ENCODE results near the gene C1QTNF9.

GRCh38 chr13:24267274-24267673 lies 42.1 kb upstream of the C1QTNF9 start:
- no peak for TF ChIP-seq CTCF (IDR thresholded peaks at IDR 0.05 in 2 of 3, conservative IDR thresholded peaks at IDR 0.05 in 1 of 3; ENCODE audit: borderline replicate concordance in 1 of 3, insufficient read depth in 1 of 3, low read depth in 2 of 3, low read length in 2 of 3)
- TF ChIP-seq POLR2A (IDR thresholded peaks at IDR 0.05; ENCODE audit: borderline replicate concordance, extremely low read depth, insufficient read depth, insufficient read length) = no peak
- TF ChIP-seq ZNF274 (IDR thresholded peaks at IDR 0.05; ENCODE audit: low read depth, low read length) = no peak
- no peak for TF ChIP-seq POLR2AphosphoS5 (IDR thresholded peaks at IDR 0.05; ENCODE audit: low read depth, low read length)
- TF ChIP-seq CEBPB (IDR thresholded peaks at IDR 0.05; ENCODE audit: low read depth) = no peak
- TF ChIP-seq, protein P1, sequence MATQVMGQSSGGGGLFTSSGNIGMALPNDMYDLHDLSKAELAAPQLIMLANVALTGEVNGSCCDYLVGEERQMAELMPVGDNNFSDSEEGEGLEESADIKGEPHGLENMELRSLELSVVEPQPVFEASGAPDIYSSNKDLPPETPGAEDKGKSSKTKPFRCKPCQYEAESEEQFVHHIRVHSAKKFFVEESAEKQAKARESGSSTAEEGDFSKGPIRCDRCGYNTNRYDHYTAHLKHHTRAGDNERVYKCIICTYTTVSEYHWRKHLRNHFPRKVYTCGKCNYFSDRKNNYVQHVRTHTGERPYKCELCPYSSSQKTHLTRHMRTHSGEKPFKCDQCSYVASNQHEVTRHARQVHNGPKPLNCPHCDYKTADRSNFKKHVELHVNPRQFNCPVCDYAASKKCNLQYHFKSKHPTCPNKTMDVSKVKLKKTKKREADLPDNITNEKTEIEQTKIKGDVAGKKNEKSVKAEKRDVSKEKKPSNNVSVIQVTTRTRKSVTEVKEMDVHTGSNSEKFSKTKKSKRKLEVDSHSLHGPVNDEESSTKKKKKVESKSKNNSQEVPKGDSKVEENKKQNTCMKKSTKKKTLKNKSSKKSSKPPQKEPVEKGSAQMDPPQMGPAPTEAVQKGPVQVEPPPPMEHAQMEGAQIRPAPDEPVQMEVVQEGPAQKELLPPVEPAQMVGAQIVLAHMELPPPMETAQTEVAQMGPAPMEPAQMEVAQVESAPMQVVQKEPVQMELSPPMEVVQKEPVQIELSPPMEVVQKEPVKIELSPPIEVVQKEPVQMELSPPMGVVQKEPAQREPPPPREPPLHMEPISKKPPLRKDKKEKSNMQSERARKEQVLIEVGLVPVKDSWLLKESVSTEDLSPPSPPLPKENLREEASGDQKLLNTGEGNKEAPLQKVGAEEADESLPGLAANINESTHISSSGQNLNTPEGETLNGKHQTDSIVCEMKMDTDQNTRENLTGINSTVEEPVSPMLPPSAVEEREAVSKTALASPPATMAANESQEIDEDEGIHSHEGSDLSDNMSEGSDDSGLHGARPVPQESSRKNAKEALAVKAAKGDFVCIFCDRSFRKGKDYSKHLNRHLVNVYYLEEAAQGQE (IDR thresholded peaks at IDR 0.05; ENCODE audit: low read depth) = no peak

Measured in HCT116 (cell line).